H1 (cell line): Measurements from ENCODE around the gene SCGB1C2.

ENCODE experiments used
- HDAC6 ChIP-seq: IDR thresholded peaks from one replicate; pipeline ENCODE4 v1.7.1; 2012; ENCODE audit warnings: low read depth, mild to moderate bottlenecking, inconsistent platforms, low read length, moderate library complexity
- SIX5 ChIP-seq: IDR thresholded peaks from 2 replicates; pipeline ENCODE4 v1.6.1; 2011; ENCODE audit warnings: mild to moderate bottlenecking, low read depth, low read length
- TAF1 ChIP-seq: IDR thresholded peaks from 2 replicates; pipeline ENCODE4 v1.6.1; 2011; ENCODE audit warnings: mild to moderate bottlenecking, low read depth, low read length
- TF ChIP-seq, protein P1 (sequence below): fragments of 300-600 bp; sonication (generic); IDR thresholded peaks from 2 replicates; pipeline ENCODE4 v1.7.1; 2012; ENCODE audit warnings: low read length, moderate library complexity, mild to moderate bottlenecking, inconsistent platforms; ENCODE audit not compliant: insufficient replicate concordance
- TF ChIP-seq, protein P2 (sequence below): IDR thresholded peaks from 2 replicates; pipeline ENCODE4 v1.6.1; 2011; ENCODE audit warnings: low read length, improper control_type of control experiment

- TF ChIP-seq TAF1 (no peak), HDAC6 (no peak), SIX5 (no peak)
- TF ChIP-seq, protein P1, sequence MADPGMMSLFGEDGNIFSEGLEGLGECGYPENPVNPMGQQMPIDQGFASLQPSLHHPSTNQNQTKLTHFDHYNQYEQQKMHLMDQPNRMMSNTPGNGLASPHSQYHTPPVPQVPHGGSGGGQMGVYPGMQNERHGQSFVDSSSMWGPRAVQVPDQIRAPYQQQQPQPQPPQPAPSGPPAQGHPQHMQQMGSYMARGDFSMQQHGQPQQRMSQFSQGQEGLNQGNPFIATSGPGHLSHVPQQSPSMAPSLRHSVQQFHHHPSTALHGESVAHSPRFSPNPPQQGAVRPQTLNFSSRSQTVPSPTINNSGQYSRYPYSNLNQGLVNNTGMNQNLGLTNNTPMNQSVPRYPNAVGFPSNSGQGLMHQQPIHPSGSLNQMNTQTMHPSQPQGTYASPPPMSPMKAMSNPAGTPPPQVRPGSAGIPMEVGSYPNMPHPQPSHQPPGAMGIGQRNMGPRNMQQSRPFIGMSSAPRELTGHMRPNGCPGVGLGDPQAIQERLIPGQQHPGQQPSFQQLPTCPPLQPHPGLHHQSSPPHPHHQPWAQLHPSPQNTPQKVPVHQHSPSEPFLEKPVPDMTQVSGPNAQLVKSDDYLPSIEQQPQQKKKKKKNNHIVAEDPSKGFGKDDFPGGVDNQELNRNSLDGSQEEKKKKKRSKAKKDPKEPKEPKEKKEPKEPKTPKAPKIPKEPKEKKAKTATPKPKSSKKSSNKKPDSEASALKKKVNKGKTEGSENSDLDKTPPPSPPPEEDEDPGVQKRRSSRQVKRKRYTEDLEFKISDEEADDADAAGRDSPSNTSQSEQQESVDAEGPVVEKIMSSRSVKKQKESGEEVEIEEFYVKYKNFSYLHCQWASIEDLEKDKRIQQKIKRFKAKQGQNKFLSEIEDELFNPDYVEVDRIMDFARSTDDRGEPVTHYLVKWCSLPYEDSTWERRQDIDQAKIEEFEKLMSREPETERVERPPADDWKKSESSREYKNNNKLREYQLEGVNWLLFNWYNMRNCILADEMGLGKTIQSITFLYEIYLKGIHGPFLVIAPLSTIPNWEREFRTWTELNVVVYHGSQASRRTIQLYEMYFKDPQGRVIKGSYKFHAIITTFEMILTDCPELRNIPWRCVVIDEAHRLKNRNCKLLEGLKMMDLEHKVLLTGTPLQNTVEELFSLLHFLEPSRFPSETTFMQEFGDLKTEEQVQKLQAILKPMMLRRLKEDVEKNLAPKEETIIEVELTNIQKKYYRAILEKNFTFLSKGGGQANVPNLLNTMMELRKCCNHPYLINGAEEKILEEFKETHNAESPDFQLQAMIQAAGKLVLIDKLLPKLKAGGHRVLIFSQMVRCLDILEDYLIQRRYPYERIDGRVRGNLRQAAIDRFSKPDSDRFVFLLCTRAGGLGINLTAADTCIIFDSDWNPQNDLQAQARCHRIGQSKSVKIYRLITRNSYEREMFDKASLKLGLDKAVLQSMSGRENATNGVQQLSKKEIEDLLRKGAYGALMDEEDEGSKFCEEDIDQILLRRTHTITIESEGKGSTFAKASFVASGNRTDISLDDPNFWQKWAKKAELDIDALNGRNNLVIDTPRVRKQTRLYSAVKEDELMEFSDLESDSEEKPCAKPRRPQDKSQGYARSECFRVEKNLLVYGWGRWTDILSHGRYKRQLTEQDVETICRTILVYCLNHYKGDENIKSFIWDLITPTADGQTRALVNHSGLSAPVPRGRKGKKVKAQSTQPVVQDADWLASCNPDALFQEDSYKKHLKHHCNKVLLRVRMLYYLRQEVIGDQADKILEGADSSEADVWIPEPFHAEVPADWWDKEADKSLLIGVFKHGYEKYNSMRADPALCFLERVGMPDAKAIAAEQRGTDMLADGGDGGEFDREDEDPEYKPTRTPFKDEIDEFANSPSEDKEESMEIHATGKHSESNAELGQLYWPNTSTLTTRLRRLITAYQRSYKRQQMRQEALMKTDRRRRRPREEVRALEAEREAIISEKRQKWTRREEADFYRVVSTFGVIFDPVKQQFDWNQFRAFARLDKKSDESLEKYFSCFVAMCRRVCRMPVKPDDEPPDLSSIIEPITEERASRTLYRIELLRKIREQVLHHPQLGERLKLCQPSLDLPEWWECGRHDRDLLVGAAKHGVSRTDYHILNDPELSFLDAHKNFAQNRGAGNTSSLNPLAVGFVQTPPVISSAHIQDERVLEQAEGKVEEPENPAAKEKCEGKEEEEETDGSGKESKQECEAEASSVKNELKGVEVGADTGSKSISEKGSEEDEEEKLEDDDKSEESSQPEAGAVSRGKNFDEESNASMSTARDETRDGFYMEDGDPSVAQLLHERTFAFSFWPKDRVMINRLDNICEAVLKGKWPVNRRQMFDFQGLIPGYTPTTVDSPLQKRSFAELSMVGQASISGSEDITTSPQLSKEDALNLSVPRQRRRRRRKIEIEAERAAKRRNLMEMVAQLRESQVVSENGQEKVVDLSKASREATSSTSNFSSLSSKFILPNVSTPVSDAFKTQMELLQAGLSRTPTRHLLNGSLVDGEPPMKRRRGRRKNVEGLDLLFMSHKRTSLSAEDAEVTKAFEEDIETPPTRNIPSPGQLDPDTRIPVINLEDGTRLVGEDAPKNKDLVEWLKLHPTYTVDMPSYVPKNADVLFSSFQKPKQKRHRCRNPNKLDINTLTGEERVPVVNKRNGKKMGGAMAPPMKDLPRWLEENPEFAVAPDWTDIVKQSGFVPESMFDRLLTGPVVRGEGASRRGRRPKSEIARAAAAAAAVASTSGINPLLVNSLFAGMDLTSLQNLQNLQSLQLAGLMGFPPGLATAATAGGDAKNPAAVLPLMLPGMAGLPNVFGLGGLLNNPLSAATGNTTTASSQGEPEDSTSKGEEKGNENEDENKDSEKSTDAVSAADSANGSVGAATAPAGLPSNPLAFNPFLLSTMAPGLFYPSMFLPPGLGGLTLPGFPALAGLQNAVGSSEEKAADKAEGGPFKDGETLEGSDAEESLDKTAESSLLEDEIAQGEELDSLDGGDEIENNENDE: no peak
- TF ChIP-seq, protein P2, sequence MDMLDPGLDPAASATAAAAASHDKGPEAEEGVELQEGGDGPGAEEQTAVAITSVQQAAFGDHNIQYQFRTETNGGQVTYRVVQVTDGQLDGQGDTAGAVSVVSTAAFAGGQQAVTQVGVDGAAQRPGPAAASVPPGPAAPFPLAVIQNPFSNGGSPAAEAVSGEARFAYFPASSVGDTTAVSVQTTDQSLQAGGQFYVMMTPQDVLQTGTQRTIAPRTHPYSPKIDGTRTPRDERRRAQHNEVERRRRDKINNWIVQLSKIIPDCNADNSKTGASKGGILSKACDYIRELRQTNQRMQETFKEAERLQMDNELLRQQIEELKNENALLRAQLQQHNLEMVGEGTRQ: no peak
Measured at GRCh38 chr17:149897-150584, 12.7 kb downstream of the SCGB1C2 start.
